Measurements from ENCODE around the gene TMED7.

The TMED7 gene

DNA sequence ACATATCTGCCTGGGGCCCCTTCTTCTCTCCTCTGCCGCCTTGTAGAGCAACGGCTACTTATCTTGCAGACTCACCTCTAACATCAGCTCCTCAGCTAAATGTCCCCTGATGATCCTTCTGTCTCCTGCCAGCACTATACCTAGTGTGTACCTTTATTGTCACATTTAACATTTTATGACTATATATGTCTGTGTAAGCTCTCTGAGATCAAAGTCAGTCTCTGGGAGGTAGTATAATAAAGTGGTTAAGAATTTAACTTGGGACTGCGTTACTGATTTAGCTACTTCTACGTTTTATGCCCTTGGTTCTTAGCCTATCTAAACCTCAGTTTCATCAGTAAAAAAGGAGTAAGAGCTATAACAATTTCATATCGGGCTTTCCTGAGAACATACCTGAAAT is 2.2 kb downstream of the TMED7 start:
- H3K36me3 ChIP-seq, result peaks cover 22% of the 10 kb centered on the region
- peaks cover 10% of the 10 kb centered on the region for H3K4me1 ChIP-seq
- H3K4me3 ChIP-seq (ENCODE audit: low read depth, low read length), result peak overlapping the region; percentile 87; the same call in 1 of the 2 replicates
- H3K9me3 ChIP-seq, result no peaks in the 10 kb centered on the region
- DNase-seq, result no peak
- H3K27me3 ChIP-seq, result no peaks in the 10 kb centered on the region
- no peak for TF ChIP-seq CTCF (IDR thresholded peaks at IDR 0.05; ENCODE audit: low read depth, low read length)

- Histone ChIP-seq H3K27me3 (no peaks in the 10 kb centered on the region), H3K9me3 (no peaks in the 10 kb centered on the region), H3K36me3 (peaks cover 40% of the 10 kb centered on the region), H3K4me3 (ENCODE audit: low read depth, low read length) (no peak overlapping the region), H3K4me1 (no peaks in the 10 kb centered on the region)
- TF ChIP-seq CTCF (IDR thresholded peaks at IDR 0.05; ENCODE audit: low read depth, low read length), result no peak
- no peak for DNase-seq
These were observed 4.4 kb downstream of the TMED7 start for GRCh38 chr5:115621365-115621900.

- no peaks in the 10 kb centered on the region for H3K27me3 ChIP-seq
- H3K36me3 ChIP-seq, result peaks cover 54% of the 10 kb centered on the region
- no peak for TF ChIP-seq CTCF (IDR thresholded peaks at IDR 0.05; ENCODE audit: low read depth, low read length)
- DNase-seq, result no peak
- no peaks in the 10 kb centered on the region for H3K4me1 ChIP-seq
- H3K9me3 ChIP-seq, result no peaks in the 10 kb centered on the region
- no peak overlapping the region for H3K4me3 ChIP-seq (ENCODE audit: low read depth, low read length)
These were observed 8.9 kb downstream of the TMED7 start for GRCh38 chr5:115616892-115617291.

DNA sequence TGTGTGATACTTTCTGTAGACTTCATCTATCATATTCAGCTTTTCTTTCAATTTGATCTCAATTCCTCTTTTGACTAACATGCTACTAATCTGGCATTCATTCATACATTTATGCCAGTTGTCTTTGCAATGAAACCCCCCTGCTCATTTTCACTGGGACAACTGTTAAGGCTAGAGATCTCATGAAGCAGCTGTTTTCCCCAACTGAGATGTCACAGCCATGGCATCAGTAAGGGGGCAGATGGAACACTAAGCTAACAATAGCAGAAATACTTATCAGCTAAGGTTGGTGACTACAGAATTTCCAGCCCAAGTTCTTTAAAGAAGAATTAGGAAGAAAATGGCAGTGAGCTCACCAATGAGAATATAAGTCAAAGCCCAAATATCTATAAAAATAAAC is 9.4 kb downstream of the TMED7 start:
- Histone ChIP-seq H3K4me3 (ENCODE audit: low read depth, low read length) (no peak overlapping the region), H3K9me3 (no peaks in the 10 kb centered on the region), H3K36me3 (peaks cover 54% of the 10 kb centered on the region), H3K27me3 (no peaks in the 10 kb centered on the region), H3K4me1 (no peaks in the 10 kb centered on the region)
- DNase-seq, result no peak
- no peak for TF ChIP-seq CTCF (IDR thresholded peaks at IDR 0.05; ENCODE audit: low read depth, low read length)

DNA sequence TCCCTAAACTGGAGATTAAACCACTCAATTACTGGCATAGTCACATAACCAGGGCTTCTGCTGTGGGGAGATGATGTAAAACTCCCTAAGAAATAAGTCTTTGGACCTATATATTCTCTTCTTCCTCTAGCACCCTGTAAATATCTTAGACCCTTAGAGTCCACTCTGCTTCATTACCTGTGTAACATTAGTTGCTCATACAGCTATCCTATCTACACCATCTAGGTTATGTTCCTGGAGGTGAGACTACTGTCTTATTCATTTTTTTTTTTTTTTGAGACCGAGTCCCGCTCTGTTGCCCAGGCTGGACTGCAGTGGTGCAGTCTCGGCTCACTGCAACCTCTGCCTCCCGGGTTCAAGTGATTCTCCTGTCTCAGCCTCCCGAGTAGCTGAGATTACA is 14.0 kb downstream of the TMED7 start:
- no peak for TF ChIP-seq CTCF (IDR thresholded peaks at IDR 0.05; ENCODE audit: low read depth, low read length)
- peaks cover 18% of the 10 kb centered on the region for H3K36me3 ChIP-seq

DNA sequence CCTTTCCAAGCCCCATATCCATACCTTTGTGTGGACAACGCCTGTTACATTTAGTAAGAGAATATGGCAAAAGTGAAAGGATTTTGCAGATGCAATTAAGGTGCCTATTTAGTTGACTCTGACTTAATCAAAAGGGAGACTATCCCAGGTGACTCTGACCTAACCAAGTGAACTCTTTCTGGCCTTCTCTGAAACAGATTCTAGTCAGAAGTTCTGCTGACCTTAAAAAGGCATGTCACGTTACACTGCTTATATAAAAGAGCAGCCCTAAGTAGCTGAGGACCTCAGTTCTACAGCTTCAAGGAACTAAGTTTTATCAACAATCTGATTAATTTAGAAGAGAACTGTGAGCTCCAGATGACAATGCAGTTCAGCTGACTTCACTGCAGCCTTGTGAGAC is 17.9 kb downstream of the TMED7 start:
- Histone ChIP-seq H3K4me1 (no peaks in the 10 kb centered on the region), H3K4me3 (ENCODE audit: low read depth, low read length) (no peak overlapping the region), H3K27me3 (no peaks in the 10 kb centered on the region), H3K9me3 (no peaks in the 10 kb centered on the region), H3K36me3 (peaks cover 3% of the 10 kb centered on the region)
- no peak for DNase-seq
- no peak for TF ChIP-seq CTCF (IDR thresholded peaks at IDR 0.05; ENCODE audit: low read depth, low read length)

More for the DNA sequence above, 14.0 kb downstream of the TMED7 start:
- Histone ChIP-seq H3K27me3 (no peaks in the 10 kb centered on the region), H3K4me1 (no peaks in the 10 kb centered on the region), H3K4me3 (ENCODE audit: low read depth, low read length) (no peak overlapping the region), H3K9me3 (no peaks in the 10 kb centered on the region)
- no peak for DNase-seq

Data from BE2C (cell line).